ENCODE measurements around the gene GOLGA8N. TPM values are rescaled to one million over a fixed set of nuclear protein-coding genes. Genes with fewer than 3 reads are reported as not detected.
"Not testable (repeated sequence)": the region's sequence is repeated elsewhere in the genome, so short reads cannot be mapped to it uniquely, and the experiment has no call there.

Gene GOLGA8N
- total RNA-seq, 4 donors from 2014 or later: 11.0 to 27.3 (median 13.7) TPM

DNA sequence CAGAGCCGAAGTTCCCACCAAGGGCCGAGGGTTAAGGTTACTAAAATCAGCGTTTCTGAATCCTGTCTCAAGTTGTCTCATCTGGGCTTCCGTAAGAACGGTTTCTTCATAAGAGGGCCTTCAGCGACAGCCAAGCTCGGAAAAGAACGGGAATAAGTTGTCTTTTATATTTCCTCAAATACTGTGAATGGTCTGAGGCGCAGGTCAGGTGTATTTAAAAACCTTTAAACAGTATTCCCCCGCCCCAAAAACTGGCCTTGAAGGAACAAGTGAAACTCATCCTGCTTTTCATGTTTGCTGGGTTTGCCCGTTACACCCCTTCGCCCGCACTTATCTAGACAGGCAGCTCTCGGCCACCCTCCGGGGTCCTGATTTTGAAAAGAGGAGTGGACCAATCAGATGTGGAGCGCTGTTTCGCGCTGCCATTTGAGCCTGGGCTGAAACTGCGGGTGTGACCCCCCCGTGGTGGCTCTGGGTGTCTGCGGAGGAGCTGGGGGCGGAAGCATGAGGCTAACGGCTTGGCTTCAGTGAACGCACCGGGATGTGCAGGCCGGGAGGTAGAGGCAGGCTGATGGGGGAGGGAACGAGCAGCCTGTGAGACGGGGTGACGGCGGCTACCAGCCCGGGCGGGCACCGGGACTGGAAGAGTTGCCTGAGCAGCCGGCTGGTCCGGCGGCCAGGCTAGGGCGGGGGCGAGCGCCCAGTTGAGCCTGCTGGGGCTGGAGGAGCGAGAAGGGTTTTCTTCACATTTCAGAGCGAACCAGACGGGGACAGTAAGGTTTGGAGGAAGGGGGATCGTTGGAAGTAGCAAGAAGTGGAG lies 22.0 kb downstream of the GOLGA8N start, which contains the start of gene ARHGAP11A:
Gene ARHGAP11A (plus strand): TSS at position 454 of the 820 bp plus-strand sequence. CDS start 708 bp downstream, outside the sequence.
- not testable (repeated sequence) for H3K4me1 ChIP-seq, H3K9me3 ChIP-seq, H3K36me3 ChIP-seq, H3K27me3 ChIP-seq
- WGBS, 2 donors: 0% methylated on average over 28 to 31 of the region's 43 CpGs
- TF ChIP-seq EP300 (IDR thresholded peaks at IDR 0.05): peak in 1 of 2 donors; percentile 19
- DNase-seq (ENCODE audit: low spot score in 2 of 2): peak; percentile 48 to 85
- Histone ChIP-seq H3K27ac (peak within 1 kb of the TSS in 3 of 4 donors; percentile 65 to 83 (median 74)), H3K4me3 (peak within 1 kb of the TSS; percentile 32 to 55 (median 50))

DNA sequence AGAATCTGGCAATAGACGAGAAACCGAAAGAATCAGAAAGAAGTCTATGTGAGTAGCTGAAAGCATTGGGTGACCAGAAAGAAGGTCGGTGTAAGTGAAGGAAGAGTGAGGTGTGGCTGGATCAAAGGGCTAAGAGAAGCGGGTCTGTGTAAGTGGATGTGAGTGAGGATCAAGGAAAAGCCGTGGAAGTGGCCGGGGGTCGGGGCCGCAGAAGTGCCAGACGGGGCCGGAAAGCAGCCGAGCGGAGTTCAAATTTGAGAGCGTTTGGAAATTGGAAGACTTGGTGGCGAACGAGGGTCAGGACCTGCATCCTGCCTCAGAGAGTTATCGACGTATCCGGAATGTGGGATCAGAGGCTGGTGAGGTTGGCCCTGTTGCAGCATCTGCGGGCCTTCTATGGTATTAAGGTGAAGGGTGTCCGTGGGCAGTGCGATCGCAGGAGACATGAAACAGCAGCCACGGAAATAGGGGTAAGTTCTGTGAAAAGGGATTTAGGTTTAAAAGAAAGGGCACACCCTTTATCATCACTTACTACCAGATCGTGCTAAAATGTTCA lies 22.7 kb downstream of the GOLGA8N start:
- not testable (repeated sequence) for H3K27me3 ChIP-seq; H3K9me3 ChIP-seq; H3K4me1 ChIP-seq; H3K36me3 ChIP-seq; DNase-seq (ENCODE audit: low spot score in 2 of 2)
- peak overlapping the region in 1 of 4 donors; percentile 74 for H3K27ac ChIP-seq
- WGBS, 2 donors: 0% methylated on average over 20 to 24 of the region's 24 CpGs
- peak overlapping the region; percentile 32 to 55 (median 50) for H3K4me3 ChIP-seq

DNA sequence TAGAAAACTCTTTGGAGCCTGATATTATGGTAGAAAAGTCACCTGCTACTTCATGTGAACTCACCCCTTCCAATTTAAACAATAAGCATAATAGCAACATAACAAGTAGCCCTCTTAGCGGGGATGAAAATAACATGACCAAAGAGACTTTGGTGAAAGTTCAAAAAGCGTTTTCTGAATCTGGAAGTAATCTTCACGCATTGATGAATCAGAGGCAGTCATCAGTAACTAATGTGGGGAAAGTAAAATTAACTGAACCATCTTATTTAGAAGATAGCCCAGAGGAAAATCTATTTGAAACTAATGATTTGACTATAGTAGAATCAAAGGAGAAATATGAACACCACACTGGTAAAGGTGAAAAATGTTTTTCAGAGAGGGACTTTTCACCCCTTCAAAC lies 43.2 kb downstream of the GOLGA8N start:
- Histone ChIP-seq H3K36me3 (no peaks in the 10 kb centered on the region), H3K9me3 (no peaks in the 10 kb centered on the region), H3K4me3 (no peak overlapping the region), H3K4me1 (peaks cover 0 to 1% (median 0%) of the 10 kb centered on the region in 4 donors), H3K27ac (no peak overlapping the region), H3K27me3 (peaks cover 0 to under 1% of the 10 kb centered on the region in 2 donors)
- TF ChIP-seq EP300 (IDR thresholded peaks at IDR 0.05): no peak
- 95 to 96% methylated on average over 3 of the region's 3 CpGs for WGBS, 2 donors
- no peak for DNase-seq (ENCODE audit: low spot score in 2 of 2)

DNA sequence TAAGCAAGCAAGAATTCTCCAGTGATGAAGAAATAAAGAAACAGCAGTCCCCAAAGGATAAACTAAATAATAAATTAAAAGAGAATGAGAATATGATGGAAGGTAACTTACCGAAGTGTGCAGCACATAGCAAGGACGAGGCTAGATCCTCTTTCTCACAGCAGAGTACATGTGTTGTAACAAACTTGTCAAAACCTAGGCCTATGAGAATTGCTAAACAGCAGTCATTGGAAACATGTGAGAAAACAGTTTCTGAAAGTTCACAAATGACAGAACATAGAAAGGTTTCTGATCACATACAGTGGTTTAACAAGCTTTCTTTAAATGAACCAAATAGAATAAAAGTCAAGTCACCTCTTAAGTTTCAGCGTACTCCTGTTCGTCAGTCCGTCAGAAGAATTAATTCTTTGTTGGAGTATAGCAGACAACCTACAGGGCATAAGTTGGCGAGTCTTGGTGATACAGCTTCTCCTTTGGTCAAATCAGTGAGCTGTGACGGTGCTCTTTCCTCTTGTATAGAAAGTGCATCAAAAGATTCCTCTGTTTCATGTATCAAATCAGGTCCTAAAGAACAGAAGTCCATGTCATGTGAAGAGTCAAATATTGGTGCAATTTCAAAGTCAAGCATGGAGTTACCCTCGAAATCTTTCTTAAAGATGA lies 43.8 kb downstream of the GOLGA8N start:
- Histone ChIP-seq H3K4me1 (peaks cover 0 to 7% (median 0%) of the 10 kb centered on the region in 4 donors), H3K36me3 (no peaks in the 10 kb centered on the region), H3K9me3 (no peaks in the 10 kb centered on the region), H3K4me3 (no peak overlapping the region), H3K27me3 (peaks cover 0 to 7% of the 10 kb centered on the region in 2 donors), H3K27ac (no peak overlapping the region)
- 93% methylated on average over 8 of the region's 8 CpGs for WGBS, 2 donors
- no peak for TF ChIP-seq EP300 (IDR thresholded peaks at IDR 0.05)
- no peak for TF ChIP-seq POLR2A (IDR thresholded peaks at IDR 0.05)
- TF ChIP-seq, protein P1, sequence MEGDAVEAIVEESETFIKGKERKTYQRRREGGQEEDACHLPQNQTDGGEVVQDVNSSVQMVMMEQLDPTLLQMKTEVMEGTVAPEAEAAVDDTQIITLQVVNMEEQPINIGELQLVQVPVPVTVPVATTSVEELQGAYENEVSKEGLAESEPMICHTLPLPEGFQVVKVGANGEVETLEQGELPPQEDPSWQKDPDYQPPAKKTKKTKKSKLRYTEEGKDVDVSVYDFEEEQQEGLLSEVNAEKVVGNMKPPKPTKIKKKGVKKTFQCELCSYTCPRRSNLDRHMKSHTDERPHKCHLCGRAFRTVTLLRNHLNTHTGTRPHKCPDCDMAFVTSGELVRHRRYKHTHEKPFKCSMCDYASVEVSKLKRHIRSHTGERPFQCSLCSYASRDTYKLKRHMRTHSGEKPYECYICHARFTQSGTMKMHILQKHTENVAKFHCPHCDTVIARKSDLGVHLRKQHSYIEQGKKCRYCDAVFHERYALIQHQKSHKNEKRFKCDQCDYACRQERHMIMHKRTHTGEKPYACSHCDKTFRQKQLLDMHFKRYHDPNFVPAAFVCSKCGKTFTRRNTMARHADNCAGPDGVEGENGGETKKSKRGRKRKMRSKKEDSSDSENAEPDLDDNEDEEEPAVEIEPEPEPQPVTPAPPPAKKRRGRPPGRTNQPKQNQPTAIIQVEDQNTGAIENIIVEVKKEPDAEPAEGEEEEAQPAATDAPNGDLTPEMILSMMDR (IDR thresholded peaks at IDR 0.05): no peak
- DNase-seq (ENCODE audit: low spot score in 2 of 2): no peak

DNA sequence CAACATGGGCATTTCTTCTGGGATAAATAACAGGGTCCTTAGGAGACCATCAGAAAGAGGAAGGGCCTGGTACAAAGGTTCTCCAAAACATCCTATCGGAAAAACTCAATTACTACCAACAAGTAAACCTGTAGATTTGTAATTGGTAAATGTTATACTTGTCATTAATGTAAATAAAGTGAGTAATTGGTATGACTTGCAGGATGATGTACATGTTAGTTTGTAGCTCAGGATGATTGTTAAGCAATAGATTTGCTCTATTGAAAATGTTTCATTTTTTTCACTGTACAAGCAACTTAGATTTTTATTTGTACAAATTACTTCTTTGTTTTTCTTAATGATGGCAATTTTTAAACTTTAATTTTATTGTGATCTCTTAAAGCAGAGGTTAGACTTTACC lies 44.4 kb downstream of the GOLGA8N start:
- H3K27me3 ChIP-seq: peaks cover 0 to 14% of the 10 kb centered on the region in 2 donors
- no peak for DNase-seq (ENCODE audit: low spot score in 2 of 2)
- no peaks in the 10 kb centered on the region for H3K9me3 ChIP-seq
- peaks cover 0 to 9% (median 0%) of the 10 kb centered on the region in 4 donors for H3K4me1 ChIP-seq
- no peak overlapping the region for H3K4me3 ChIP-seq
- WGBS, 2 donors: 96 to 98% methylated on average over 1 of the region's 1 CpG
- no peak overlapping the region for H3K27ac ChIP-seq
- H3K36me3 ChIP-seq: no peaks in the 10 kb centered on the region
- TF ChIP-seq, protein P1 (IDR thresholded peaks at IDR 0.05): no peak
- no peak for TF ChIP-seq POLR2A (IDR thresholded peaks at IDR 0.05)
- TF ChIP-seq EP300 (IDR thresholded peaks at IDR 0.05): no peak

DNA sequence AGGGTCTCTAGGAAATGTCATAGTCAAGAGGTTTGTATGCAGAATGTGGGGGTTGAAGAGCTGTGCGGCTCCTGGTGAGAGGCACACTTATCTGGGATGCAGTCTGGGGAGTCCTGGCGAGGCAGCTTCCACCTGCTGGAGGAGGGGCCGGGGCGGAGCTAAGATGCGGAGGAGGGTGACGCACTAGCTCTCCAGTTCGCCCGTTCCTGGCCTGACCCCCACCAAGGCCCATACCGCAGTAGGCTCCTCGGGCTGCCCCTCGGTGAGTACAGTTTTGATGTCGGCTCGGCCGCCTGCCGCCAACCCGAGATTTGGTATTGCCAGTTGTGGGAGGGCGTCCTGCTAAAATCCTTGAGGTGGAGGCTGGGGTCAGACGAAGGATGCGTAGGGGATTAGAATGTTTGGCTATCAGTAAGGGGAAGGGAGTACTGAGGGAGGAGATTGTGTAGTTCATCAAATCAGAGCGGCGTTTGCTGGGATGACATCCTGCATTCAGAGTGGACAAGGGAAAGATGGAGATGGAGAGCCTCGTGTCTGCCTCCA lies 48.3 kb downstream of the GOLGA8N start, which contains the start of gene SCG5:
Gene SCG5 (plus strand): TSS at position 194 of the 543 bp plus-strand sequence. CDS start 1,883 bp downstream, outside the sequence.
- WGBS, 2 donors: 5 to 18% methylated on average over 14 to 22 of the region's 22 CpGs
- no peak within 1 kb of the TSS for H3K27ac ChIP-seq
- peaks cover 0 to 19% of the 10 kb centered on the region in 2 donors for H3K27me3 ChIP-seq
- TF ChIP-seq, protein P1 (IDR thresholded peaks at IDR 0.05): no peak
- no peak for TF ChIP-seq POLR2A (IDR thresholded peaks at IDR 0.05)
- TF ChIP-seq EP300 (IDR thresholded peaks at IDR 0.05): no peak
- H3K9me3 ChIP-seq: no peaks in the 10 kb centered on the region
- peak within 1 kb of the TSS in 1 of 4 donors; percentile 13 for H3K4me3 ChIP-seq
- H3K36me3 ChIP-seq: no peaks in the 10 kb centered on the region
- no peak for DNase-seq (ENCODE audit: low spot score in 2 of 2)
- peaks cover 0 to 9% (median 0%) of the 10 kb centered on the region in 4 donors for H3K4me1 ChIP-seq
